Common myeloid progenitor, CD34-positive (primary cell): ENCODE measurements around the gene CCDC136.

Experiments
- CTCF ChIA-PET: fragments of 350-600 bp; sonication (Branson Sonifier 250); formaldehyde crosslinking; loops from one replicate; lab custom pipeline; 2021; ENCODE audit warnings: antibody characterized with exemption; lab: Charles Lee
- POLR2A ChIA-PET: fragments of 350-600 bp; sonication (Branson Sonifier 250); formaldehyde crosslinking; loops from one replicate; lab custom pipeline; 2021; ENCODE audit warnings: antibody characterized with exemption; lab: Charles Lee
- DNase-seq, 3 donors: peaks; one replicate each; pipeline versions ENCODE4 v3.0.0 to v3.0.0-alpha.2; 2013
- H3K27ac ChIP-seq, 2 experiments: 1 replicate in 1 of 2; 2 replicates in 1 of 2; pipeline ENCODE4 v1.7.0; 2013; ENCODE audit warnings: inconsistent platforms in 2 of 2, low read length in 2 of 2, mild to moderate bottlenecking in 2 of 2, low read depth in 1 of 2, moderate library complexity in 1 of 2; ENCODE audit not compliant: severe bottlenecking in 2 of 2, insufficient read depth in 1 of 2, poor library complexity in 1 of 2
- H3K27me3 ChIP-seq, 5 experiments: replicated peaks in 2 of 5; 1 replicate in 3 of 5; 2 replicates in 2 of 5; pipeline versions ENCODE4 v1.6.1 to v1.7.0; 2013; ENCODE audit warnings: low read length in 4 of 5, mild to moderate bottlenecking in 2 of 5, moderate library complexity in 2 of 5, inconsistent platforms in 1 of 5; ENCODE audit not compliant: insufficient read depth in 5 of 5, control insufficient read depth in 4 of 5
- H3K36me3 ChIP-seq, 4 experiments: 1 replicate in 2 of 4; 2 replicates in 2 of 4; pipeline versions ENCODE4 v1.6.1 to v1.7.0; 2013; ENCODE audit warnings: low read length in 3 of 4, control low read depth in 1 of 4, mild to moderate bottlenecking in 1 of 4; ENCODE audit not compliant: control insufficient read depth in 4 of 4, insufficient read depth in 4 of 4
- H3K4me1 ChIP-seq, 4 experiments: 1 replicate in 3 of 4; 2 replicates in 1 of 4; pipeline versions ENCODE4 v1.6.1 to v1.7.1; 2013; ENCODE audit warnings: low read length in 3 of 4, mild to moderate bottlenecking in 3 of 4, control low read depth in 1 of 4, inconsistent platforms in 1 of 4, moderate library complexity in 1 of 4; ENCODE audit not compliant: control insufficient read depth in 4 of 4, insufficient read depth in 4 of 4; ENCODE audit errors: control extremely low read depth in 1 of 4
- H3K4me3 ChIP-seq, 7 experiments: 1 replicate in 4 of 7; 2 replicates in 3 of 7; pipeline versions ENCODE4 v1.5.1 to v1.7.0; 2013; ENCODE audit warnings: mild to moderate bottlenecking in 7 of 7, low read length in 6 of 7, moderate library complexity in 6 of 7, inconsistent platforms in 2 of 7, low read depth in 2 of 7, control low read depth in 1 of 7; ENCODE audit not compliant: insufficient read depth in 4 of 7, control insufficient read depth in 1 of 7; ENCODE audit errors: extremely low read depth in 1 of 7
- H3K9me3 ChIP-seq, 5 experiments: 1 replicate in 4 of 5; 2 replicates in 1 of 5; pipeline versions ENCODE4 v1.6.1 to v1.7.1; 2013; ENCODE audit warnings: low read length in 4 of 5, mild to moderate bottlenecking in 2 of 5, inconsistent platforms in 1 of 5, low read depth in 1 of 5, moderate library complexity in 1 of 5; ENCODE audit not compliant: control insufficient read depth in 4 of 5, insufficient read depth in 2 of 5; ENCODE audit errors: control extremely low read depth in 1 of 5
- WGBS: methylation state at CpG from one replicate; pipeline ENCODE4 v1.1.5; 2013; ENCODE audit not compliant: insufficient coverage; 5-methylcytosine and 5-hydroxymethylcytosine counted together

Gene CCDC136

GRCh38 chr7:128794020-128794419 is 2.3 kb downstream of the CCDC136 start:
- Histone ChIP-seq H3K9me3 (no peaks in the 10 kb centered on the region), H3K4me1 (peaks cover 1 to 30% (median 25%) of the 10 kb centered on the region in 4 experiments), H3K27ac (no peak overlapping the region), H3K27me3 (peaks cover 0 to 6% (median 0%) of the 10 kb centered on the region in 5 experiments), H3K36me3 (peaks cover 0 to 5% (median 1%) of the 10 kb centered on the region in 4 experiments), H3K4me3 (no peak overlapping the region)
- WGBS = 56% methylated on average over 3 of the region's 3 CpGs
- DNase-seq = peak in 1 of 3 donors; percentile 15
- CTCF ChIA-PET = interaction anchor here (1.1 kb wide), 1 partner anchor 87 kb away, joined by 3 read pairs; no protein-coding TSS in a partner anchor
- POLR2A ChIA-PET = no interaction called here

GRCh38 chr7:128794436-128794835 is 2.7 kb downstream of the CCDC136 start:
- WGBS = over 99% methylated on average over 8 of the region's 8 CpGs

GRCh38 chr7:128795129-128795528 is 3.4 kb downstream of the CCDC136 start:
- ChIA-PET POLR2A (no interaction called here), CTCF (interaction anchor here (0.7 to 0.8 kb wide), 2 partner anchors 38 to 66 kb away, joined by 3 read pairs; no protein-coding TSS in a partner anchor)
- H3K27me3 ChIP-seq = peaks cover 0 to 2% (median 0%) of the 10 kb centered on the region in 5 experiments
- no peak for DNase-seq
- H3K9me3 ChIP-seq = no peaks in the 10 kb centered on the region
- peaks cover 0 to 5% (median 1%) of the 10 kb centered on the region in 4 experiments for H3K36me3 ChIP-seq
- WGBS = 100% methylated on average over 3 of the region's 4 CpGs
- no peak overlapping the region for H3K27ac ChIP-seq
- peaks cover 1 to 33% (median 24%) of the 10 kb centered on the region in 4 experiments for H3K4me1 ChIP-seq
- no peak overlapping the region for H3K4me3 ChIP-seq

More at GRCh38 chr7:128794436-128794835, 2.7 kb downstream of the CCDC136 start:
- Histone ChIP-seq H3K27me3 (peaks cover 0 to 6% (median 0%) of the 10 kb centered on the region in 5 experiments), H3K36me3 (peaks cover 0 to 5% (median 1%) of the 10 kb centered on the region in 4 experiments), H3K27ac (no peak overlapping the region), H3K4me1 (peaks cover 1 to 33% (median 25%) of the 10 kb centered on the region in 4 experiments), H3K4me3 (no peak overlapping the region), H3K9me3 (no peaks in the 10 kb centered on the region)
- CTCF ChIA-PET = interaction anchor here (0.7 to 1.1 kb wide), 2 partner anchors 38 to 87 kb away, joined by 3 read pairs; no protein-coding TSS in a partner anchor
- DNase-seq = no peak
- POLR2A ChIA-PET = no interaction called here

GRCh38 chr7:128796327-128796726 is 4.6 kb downstream of the CCDC136 start:
- WGBS = 94% methylated on average over 3 of the region's 5 CpGs
- POLR2A ChIA-PET = no interaction called here
- H3K36me3 ChIP-seq = peaks cover 0 to 9% (median 1%) of the 10 kb centered on the region in 4 experiments
- H3K9me3 ChIP-seq = no peaks in the 10 kb centered on the region
- no peak for DNase-seq
- H3K4me3 ChIP-seq = no peak overlapping the region
- CTCF ChIA-PET = interaction anchor here (1.2 kb wide), 1 partner anchor 8 kb away, joined by 3 read pairs; no protein-coding TSS in a partner anchor
- H3K27ac ChIP-seq = no peak overlapping the region
- no peaks in the 10 kb centered on the region for H3K27me3 ChIP-seq
- peaks cover 1 to 25% (median 18%) of the 10 kb centered on the region in 4 experiments for H3K4me1 ChIP-seq

GRCh38 chr7:128799451-128799850 is 7.7 kb downstream of the CCDC136 start:
- ChIA-PET CTCF (interaction anchor here (0.6 kb wide), 1 partner anchor 115 kb away, joined by 3 read pairs; no protein-coding TSS in a partner anchor), POLR2A (no interaction called here)
- H3K9me3 ChIP-seq = no peaks in the 10 kb centered on the region
- no CpG with 5 or more reads among the region's 2 CpGs for WGBS
- DNase-seq = peak in 2 of 3 donors; percentile 32 to 33
- H3K36me3 ChIP-seq = peaks cover 0 to 13% (median 5%) of the 10 kb centered on the region in 4 experiments
- no peak overlapping the region for H3K4me3 ChIP-seq
- H3K27ac ChIP-seq = no peak overlapping the region
- H3K4me1 ChIP-seq = peaks cover 0 to 3% (median 0%) of the 10 kb centered on the region in 4 experiments
- H3K27me3 ChIP-seq = no peaks in the 10 kb centered on the region

GRCh38 chr7:128800567-128800966 is 8.8 kb downstream of the CCDC136 start:
- WGBS = no CpG with 5 or more reads among the region's 3 CpGs

GRCh38 chr7:128801003-128801402 is 9.2 kb downstream of the CCDC136 start:
- 93% methylated on average over 7 of the region's 9 CpGs for WGBS
- Histone ChIP-seq H3K36me3 (peaks cover 0 to 18% (median 16%) of the 10 kb centered on the region in 4 experiments), H3K4me3 (no peak overlapping the region), H3K27me3 (no peaks in the 10 kb centered on the region), H3K27ac (no peak overlapping the region), H3K9me3 (no peaks in the 10 kb centered on the region), H3K4me1 (peaks cover 0 to 3% (median 0%) of the 10 kb centered on the region in 4 experiments)
- POLR2A ChIA-PET = no interaction called here
- CTCF ChIA-PET = interaction anchor here (0.6 kb wide), 1 partner anchor 172 kb away, joined by 3 read pairs; no protein-coding TSS in a partner anchor
- no peak for DNase-seq

More at GRCh38 chr7:128800567-128800966, 8.8 kb downstream of the CCDC136 start:
- Histone ChIP-seq H3K9me3 (no peaks in the 10 kb centered on the region), H3K27ac (no peak overlapping the region), H3K4me1 (peaks cover 0 to 3% (median 0%) of the 10 kb centered on the region in 4 experiments), H3K36me3 (peaks cover 0 to 15% (median 14%) of the 10 kb centered on the region in 4 experiments), H3K4me3 (no peak overlapping the region), H3K27me3 (no peaks in the 10 kb centered on the region)
- no peak for DNase-seq
- CTCF ChIA-PET = interaction anchor here (0.6 kb wide), 1 partner anchor 172 kb away, joined by 3 read pairs; no protein-coding TSS in a partner anchor
- POLR2A ChIA-PET = no interaction called here
